Immature natural killer cell (primary cell): ENCODE measurements around the gene GSK3A. TPM values are rescaled to one million over a fixed set of nuclear protein-coding genes. Genes with fewer than 3 reads are reported as not detected.

Source experiments
- DNase-seq, 3 donors: peaks; one replicate each; pipeline ENCODE4 v3.0.0; 2022; ENCODE audit warnings: mixed read lengths in 1 of 3
- H3K27ac Mint-ChIP-seq, 6 donors: one replicate each; pipeline ENCODE4 v1.8.0; 2020; ENCODE audit warnings: mixed read lengths in 6 of 6, mild to moderate bottlenecking in 5 of 6, inconsistent platforms in 4 of 6, moderate library complexity in 3 of 6
- H3K27me3 Mint-ChIP-seq, 3 donors: one replicate each; pipeline ENCODE4 v1.8.0; 2020 to 2021; ENCODE audit warnings: low read depth in 3 of 3, mild to moderate bottlenecking in 3 of 3, mixed read lengths in 3 of 3, moderate library complexity in 3 of 3, inconsistent platforms in 1 of 3
- H3K36me3 Mint-ChIP-seq, 3 donors: one replicate each; pipeline ENCODE4 v1.8.0; 2020; ENCODE audit warnings: mixed read lengths in 3 of 3, inconsistent platforms in 2 of 3, mild to moderate bottlenecking in 2 of 3
- H3K4me1 Mint-ChIP-seq, 2 donors: one replicate each; pipeline ENCODE4 v1.8.0; 2020; ENCODE audit warnings: inconsistent platforms in 2 of 2, mild to moderate bottlenecking in 2 of 2, mixed read lengths in 2 of 2, moderate library complexity in 1 of 2
- H3K4me3 Mint-ChIP-seq, 5 donors: one replicate each; pipeline ENCODE4 v1.8.0; 2020; ENCODE audit warnings: mild to moderate bottlenecking in 5 of 5, mixed read lengths in 5 of 5, inconsistent platforms in 3 of 5, moderate library complexity in 3 of 5
- H3K9me3 Mint-ChIP-seq, 6 donors: one replicate each; pipeline ENCODE4 v1.8.0; 2020; ENCODE audit warnings: mild to moderate bottlenecking in 6 of 6, mixed read lengths in 6 of 6, inconsistent platforms in 4 of 6, moderate library complexity in 3 of 6
- polyA plus RNA-seq, 3 donors: library from polyadenylated mRNA; unstranded; fragments of 300-500 nt; fragmentation: Illumina TruSeq; gene quantifications; one replicate each; pipeline ENCODE4 v1.2.3, GENCODE V29; 2021

GSK3A gene
- polyA plus RNA-seq, 3 donors from 2014 or later: 14.2 to 28.3 (median 22.3) TPM

GRCh38 chr19:42254089-42254849, 11.9 kb upstream of the GSK3A start:
- H3K27ac Mint-ChIP-seq: peak overlapping the region; percentile 10 to 88 (median 57)
- H3K9me3 Mint-ChIP-seq: no peaks in the 10 kb centered on the region
- peaks cover 8 to 14% (median 8%) of the 10 kb centered on the region in 3 donors for H3K27me3 Mint-ChIP-seq
- H3K36me3 Mint-ChIP-seq: no peaks in the 10 kb centered on the region
- DNase-seq: peak; percentile 69 to 74 (median 71)
- peaks cover 24 to 28% of the 10 kb centered on the region in 2 donors for H3K4me1 Mint-ChIP-seq
- peak overlapping the region; percentile 69 to 80 (median 72) for H3K4me3 Mint-ChIP-seq

DNA sequence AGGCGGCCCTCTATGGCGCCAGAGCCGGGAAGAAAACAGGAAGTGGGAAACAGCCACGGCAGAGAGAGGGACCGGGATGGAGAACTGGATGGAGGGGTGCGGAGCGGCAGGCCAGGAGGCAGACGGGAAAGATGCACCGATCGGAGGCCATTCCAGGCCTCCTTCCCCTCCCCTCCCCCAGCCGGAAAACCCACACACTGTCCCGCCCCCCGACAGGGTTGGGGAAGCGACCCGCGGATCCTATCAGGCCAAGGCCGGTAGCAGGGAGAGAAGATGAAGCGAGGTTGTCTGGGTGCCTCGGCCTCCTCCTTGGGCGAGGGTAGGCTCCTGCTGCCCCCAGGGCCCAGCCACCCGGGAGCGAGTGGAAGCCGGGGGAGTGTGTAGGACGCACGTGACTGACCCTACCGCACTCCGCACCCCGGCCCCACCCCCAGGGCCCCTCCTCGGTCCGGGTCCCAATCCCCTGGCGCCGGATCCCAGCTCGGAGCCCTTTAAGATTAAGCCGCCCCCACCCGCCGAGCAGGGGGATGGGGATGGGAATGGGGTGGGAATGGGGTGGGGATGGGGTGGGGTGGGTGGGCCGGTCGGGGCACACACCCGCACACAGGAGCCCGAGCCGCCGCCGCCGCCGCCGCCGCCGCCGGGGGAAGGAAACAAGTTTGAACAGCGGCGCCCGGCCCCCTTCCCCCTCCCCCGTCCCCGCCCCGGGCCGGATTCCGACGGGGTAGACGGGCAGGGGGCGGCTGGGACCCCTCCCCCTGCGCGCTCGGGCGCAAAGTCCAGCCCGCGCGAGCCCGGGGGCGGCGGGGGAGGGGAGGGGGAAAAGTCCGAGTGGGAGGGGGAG, 11.1 kb upstream of the GSK3A start:
- H3K4me3 Mint-ChIP-seq: peak overlapping the region; percentile 83 to 92 (median 87)
- H3K4me1 Mint-ChIP-seq: peaks cover 24 to 28% of the 10 kb centered on the region in 2 donors
- H3K9me3 Mint-ChIP-seq: no peaks in the 10 kb centered on the region
- H3K27me3 Mint-ChIP-seq: peaks cover 8 to 14% (median 8%) of the 10 kb centered on the region in 3 donors
- H3K27ac Mint-ChIP-seq: peak overlapping the region; percentile 79 to 96 (median 88)
- peak; percentile 54 to 59 (median 58) for DNase-seq
- no peaks in the 10 kb centered on the region for H3K36me3 Mint-ChIP-seq

- H3K4me3 Mint-ChIP-seq: peak overlapping the region; percentile 83 to 92 (median 87)
- no peak for DNase-seq
- no peaks in the 10 kb centered on the region for H3K36me3 Mint-ChIP-seq
- H3K9me3 Mint-ChIP-seq: no peaks in the 10 kb centered on the region
- peak overlapping the region; percentile 79 to 96 (median 88) for H3K27ac Mint-ChIP-seq
- peaks cover 24 to 28% of the 10 kb centered on the region in 2 donors for H3K4me1 Mint-ChIP-seq
- peaks cover 8 to 14% (median 8%) of the 10 kb centered on the region in 3 donors for H3K27me3 Mint-ChIP-seq
Observed at GRCh38 chr19:42252365-42253244, 10.2 kb upstream of the GSK3A start.

DNA sequence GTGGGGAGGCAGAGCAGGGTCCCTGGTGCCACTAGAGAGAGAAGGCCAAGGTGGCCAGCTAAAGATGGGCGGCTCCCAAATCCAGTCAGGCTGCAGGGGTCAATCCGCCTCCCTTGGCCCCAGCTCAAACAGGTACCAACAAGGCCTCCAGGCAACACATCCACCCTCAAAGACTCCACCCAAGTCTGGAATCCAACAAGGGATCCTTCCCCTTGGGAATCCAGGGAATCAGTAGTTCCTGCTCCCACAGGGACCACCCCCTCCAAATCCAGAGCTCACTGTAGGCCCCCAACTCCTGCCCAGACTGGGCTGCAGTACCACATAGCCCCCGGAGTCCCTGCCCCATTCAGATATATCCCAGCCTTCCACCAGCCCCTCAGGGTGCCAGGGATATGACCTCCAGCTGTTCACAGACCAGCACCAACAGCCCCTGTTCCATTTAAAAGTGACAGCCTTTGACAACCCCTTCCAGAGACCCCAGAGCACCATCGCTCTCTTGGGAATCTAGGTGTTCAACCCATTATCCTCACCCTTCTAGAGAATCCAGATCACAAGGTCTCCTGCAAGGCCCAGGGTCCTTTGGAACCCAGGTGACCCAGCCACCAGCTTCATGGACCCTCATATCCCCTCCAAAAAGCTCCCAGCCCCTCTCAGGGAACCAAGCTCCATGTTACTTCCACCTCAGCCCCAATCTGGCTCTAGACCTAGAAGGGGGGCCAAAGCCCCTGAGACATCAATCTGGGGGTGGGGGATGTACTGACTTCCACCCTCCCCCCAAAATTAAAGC, 9.4 kb upstream of the GSK3A start:
- no peaks in the 10 kb centered on the region for H3K36me3 Mint-ChIP-seq
- DNase-seq: no peak
- H3K9me3 Mint-ChIP-seq: no peaks in the 10 kb centered on the region
- H3K4me3 Mint-ChIP-seq: peak overlapping the region; percentile 27 to 92 (median 61)
- H3K27ac Mint-ChIP-seq: peak overlapping the region; percentile 50 to 86 (median 78)
- peaks cover 8 to 13% (median 8%) of the 10 kb centered on the region in 3 donors for H3K27me3 Mint-ChIP-seq
- peaks cover 27% of the 10 kb centered on the region in 2 donors for H3K4me1 Mint-ChIP-seq

DNA sequence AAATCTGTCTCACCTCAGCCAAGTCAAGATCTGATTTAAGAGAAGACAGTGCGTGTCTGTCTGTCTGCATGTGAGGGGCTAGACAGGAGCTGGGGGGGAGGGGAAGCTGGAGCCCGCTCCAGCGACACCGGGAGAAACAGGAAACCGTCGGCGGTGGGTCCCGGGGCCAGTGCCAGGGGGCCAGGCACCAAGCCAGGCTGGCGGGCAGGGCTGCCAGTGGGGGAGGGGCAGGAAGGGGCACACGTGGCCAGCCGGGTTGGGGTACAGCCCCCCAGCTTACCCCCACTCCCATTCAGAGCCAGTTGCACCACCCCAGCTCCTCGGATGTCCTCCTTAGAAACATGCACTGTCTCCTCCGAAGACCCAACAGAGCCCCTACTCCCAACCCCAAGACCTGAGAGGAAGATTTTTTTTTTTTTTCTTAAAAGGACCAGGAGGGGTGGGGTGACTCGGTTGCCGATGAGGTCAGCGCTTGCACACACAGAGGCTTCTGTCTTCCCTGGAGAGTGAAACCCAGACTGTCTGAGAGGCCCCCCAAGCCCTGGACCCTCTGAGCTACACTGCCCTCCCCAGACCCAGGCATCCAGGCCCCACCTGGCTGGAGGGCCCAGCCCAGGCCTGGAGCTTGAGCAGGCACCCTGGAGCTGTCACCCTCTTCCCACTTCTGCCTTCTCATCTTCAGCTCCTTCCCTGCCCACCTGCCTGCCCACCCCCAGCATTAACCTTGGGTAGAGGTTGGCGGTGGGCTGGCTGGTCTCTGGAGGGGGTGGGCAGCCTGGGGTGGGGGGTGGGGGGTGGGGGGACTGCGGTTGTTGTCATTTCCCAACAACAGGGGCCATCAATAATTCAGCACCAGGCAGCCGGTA, 8.5 kb upstream of the GSK3A start:
- Mint-ChIP-seq H3K27me3 (peaks cover 6 to 10% (median 8%) of the 10 kb centered on the region in 3 donors), H3K36me3 (no peaks in the 10 kb centered on the region), H3K4me1 (peaks cover 19 to 25% of the 10 kb centered on the region in 2 donors), H3K4me3 (peak overlapping the region in 1 of 5 donors; percentile 29), H3K9me3 (no peaks in the 10 kb centered on the region), H3K27ac (peak overlapping the region in 3 of 6 donors; percentile 12 to 75 (median 61))
- no peak for DNase-seq

DNA sequence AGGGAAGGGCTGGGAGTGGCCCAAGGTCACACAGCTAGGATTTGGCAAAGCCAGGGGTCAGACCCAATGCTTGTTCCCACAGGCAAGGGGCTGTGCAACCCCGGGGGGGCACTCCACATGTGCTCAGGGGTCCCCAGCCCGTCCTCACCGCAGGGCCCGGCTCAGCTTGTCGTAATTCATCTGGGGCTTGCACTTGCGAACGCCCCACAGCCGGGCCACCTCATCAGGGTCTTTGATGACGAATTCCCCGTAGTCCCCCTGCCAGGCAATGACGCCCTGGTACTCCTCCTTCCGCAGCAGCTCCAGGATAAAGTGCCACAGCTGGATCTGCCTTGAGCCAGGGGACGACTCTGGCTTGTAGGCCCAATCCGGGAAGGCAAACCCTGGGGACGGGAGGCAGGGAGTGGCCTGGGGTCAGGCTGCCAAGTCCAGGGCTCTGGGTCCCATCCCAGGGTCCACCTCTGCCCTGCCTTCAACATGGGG, 7.8 kb upstream of the GSK3A start:
- Mint-ChIP-seq H3K4me3 (no peak overlapping the region), H3K36me3 (no peaks in the 10 kb centered on the region), H3K27me3 (peaks cover 6 to 10% (median 8%) of the 10 kb centered on the region in 3 donors), H3K9me3 (no peaks in the 10 kb centered on the region), H3K4me1 (peaks cover 16 to 25% of the 10 kb centered on the region in 2 donors), H3K27ac (peak overlapping the region in 3 of 6 donors; percentile 9 to 61 (median 27))
- no peak for DNase-seq

- H3K4me1 Mint-ChIP-seq: peaks cover 21 to 29% of the 10 kb centered on the region in 2 donors
- H3K36me3 Mint-ChIP-seq: no peaks in the 10 kb centered on the region
- no peak for DNase-seq
- H3K27me3 Mint-ChIP-seq: peaks cover 5 to 10% (median 6%) of the 10 kb centered on the region in 3 donors
- H3K9me3 Mint-ChIP-seq: no peaks in the 10 kb centered on the region
- no peak overlapping the region for H3K4me3 Mint-ChIP-seq
- H3K27ac Mint-ChIP-seq: peak overlapping the region in 4 of 6 donors; percentile 9 to 61 (median 22)
Observed at GRCh38 chr19:42249769-42250168, 7.4 kb upstream of the GSK3A start.

DNA sequence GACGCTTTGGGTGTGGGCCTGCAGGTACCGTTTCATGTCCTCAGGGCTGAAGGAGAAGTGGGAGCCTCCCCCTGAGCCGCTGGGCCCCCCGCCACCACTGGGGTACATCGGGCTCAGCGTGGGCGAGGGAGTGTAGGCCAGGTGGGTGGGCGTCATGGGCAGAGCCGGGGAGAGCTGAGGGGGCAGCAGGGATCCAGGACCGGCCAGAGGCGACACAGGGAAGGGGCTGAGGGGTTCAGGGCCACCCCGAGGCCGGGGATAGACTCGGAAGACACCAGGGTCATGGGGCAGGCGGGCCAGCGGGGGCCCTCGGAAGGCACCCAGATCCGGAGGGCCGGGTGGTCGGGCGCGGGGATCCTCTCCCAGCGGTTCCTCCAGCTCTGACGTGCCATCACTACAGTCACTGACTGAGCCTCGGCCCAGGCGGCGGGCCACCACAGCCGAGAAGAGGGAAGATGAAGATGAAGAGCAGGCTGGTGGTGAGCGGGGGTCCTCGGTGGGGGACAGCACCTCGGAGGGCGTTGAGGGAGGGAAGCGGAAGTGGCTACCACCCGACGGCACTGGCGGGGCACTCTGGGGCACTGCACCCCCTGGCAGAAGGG, 6.8 kb upstream of the GSK3A start:
- Mint-ChIP-seq H3K9me3 (no peaks in the 10 kb centered on the region), H3K36me3 (no peaks in the 10 kb centered on the region), H3K27ac (no peak overlapping the region), H3K4me3 (no peak overlapping the region), H3K4me1 (peaks cover 26 to 34% of the 10 kb centered on the region in 2 donors), H3K27me3 (peaks cover 5 to 10% (median 6%) of the 10 kb centered on the region in 3 donors)
- no peak for DNase-seq

DNA sequence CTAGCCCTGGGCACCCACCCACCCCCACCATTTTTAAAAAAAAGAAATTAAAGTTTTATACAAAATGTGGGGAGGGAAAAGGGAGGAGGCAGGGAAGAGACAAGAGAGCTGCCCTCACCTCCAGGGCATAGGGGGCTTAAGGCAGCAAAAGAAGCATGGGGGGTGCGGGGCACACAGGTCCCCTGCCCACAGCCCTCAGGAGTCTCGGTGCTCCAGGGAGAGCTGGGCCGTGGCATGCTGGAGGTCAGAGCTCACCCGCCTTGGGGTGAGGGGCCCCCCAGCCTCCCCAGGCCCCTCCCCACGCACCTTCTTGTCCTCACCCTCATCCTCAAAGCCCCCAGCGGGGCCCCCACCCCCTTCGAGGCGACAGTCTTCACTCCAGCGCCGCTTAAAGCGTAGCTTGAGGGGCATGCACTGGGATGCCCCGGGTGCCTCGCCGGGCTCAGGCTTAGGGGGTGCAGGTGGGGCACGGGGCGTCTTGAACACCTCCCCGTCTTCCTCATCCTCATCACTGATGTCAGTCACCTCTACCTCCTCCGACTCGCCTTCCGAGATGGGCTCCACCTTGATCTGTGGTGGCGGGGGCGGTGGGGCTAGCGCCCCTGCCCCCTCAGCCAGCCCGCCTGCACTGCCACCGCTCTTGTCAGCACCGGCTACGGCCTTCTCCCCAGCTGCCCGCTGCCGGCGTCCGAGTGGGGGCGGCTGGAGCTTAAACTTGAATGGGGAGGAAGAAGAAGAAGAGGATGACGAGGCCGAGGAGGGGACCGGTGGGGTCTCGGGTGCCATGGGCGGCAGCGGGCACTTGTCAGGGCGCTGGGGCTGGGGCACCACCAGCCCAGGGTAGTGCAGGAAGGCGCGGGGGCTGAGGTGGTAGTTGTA, 6.1 kb upstream of the GSK3A start:
- Mint-ChIP-seq H3K9me3 (no peaks in the 10 kb centered on the region), H3K27me3 (peaks cover 5 to 10% (median 6%) of the 10 kb centered on the region in 3 donors), H3K27ac (no peak overlapping the region), H3K4me3 (no peak overlapping the region), H3K4me1 (peaks cover 29 to 39% of the 10 kb centered on the region in 2 donors), H3K36me3 (no peaks in the 10 kb centered on the region)
- DNase-seq: no peak

- H3K36me3 Mint-ChIP-seq: no peaks in the 10 kb centered on the region
- H3K4me1 Mint-ChIP-seq: peaks cover 33 to 43% of the 10 kb centered on the region in 2 donors
- DNase-seq: no peak
- no peak overlapping the region for H3K4me3 Mint-ChIP-seq
- no peaks in the 10 kb centered on the region for H3K9me3 Mint-ChIP-seq
- H3K27me3 Mint-ChIP-seq: peaks cover 1 to 10% (median 6%) of the 10 kb centered on the region in 3 donors
- H3K27ac Mint-ChIP-seq: no peak overlapping the region
Observed at GRCh38 chr19:42247640-42248199, 5.3 kb upstream of the GSK3A start.
